HG03039 (cell line): Measurements from ENCODE around the gene CABLES1.

Experiments
- ATAC-seq: cut with Tn5 transposase; IDR thresholded peaks from one replicate; pipeline ENCODE4 v1.9.1; 2021; ENCODE audit warnings: mild to moderate bottlenecking, moderate library complexity; ENCODE audit not compliant: unreplicated experiment

Gene CABLES1

DNA sequence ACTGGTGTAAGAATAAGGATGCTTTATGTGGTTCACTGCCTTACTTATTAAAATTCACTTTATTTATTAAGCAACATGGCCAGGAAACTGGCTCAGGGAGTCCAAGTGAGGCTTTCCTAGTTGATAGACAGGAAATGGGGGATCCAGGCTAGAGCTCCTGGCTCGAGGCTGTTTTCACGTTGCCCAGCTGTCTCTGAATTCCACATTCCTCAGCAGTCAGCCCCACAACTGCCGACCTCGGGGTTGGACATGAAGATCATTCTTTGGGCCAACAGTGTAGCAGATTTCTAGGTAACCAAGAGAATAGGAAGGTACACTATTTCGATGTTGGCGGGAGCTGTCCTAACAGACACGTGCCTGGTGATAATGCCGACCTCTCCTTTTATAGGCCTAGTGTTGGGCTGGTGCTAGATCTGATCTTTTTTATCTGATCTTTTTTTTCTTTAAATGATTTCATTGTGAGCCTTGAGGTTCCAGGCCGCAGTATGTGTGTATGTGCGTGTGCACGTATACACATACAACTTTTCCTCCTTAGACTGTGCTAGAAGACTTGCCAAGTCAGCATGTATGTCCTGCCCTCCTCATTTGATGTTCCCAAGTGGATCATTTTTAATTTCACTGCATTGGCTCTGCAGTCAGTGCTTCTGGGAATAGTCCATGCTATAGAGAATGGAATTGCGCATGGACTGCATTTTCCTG, 103.5 kb downstream of the CABLES1 start:
- ATAC-seq, result no peak

DNA sequence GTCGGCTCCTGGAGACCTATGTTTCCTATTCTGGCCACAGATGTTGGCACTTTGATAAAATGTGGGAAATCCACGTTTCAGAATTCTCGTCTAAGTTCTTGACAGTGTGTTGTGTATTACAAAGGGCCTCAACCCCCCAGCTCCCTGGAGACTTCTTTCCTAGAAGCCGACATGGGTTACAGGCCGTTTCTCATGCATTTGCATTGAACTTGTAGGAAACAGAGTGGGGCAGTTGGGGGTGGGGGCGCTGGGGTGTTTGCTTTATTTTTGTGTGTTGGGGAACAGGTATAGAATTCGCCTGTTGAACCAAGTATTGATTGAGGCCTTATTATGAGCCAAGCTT, 104.0 kb downstream of the CABLES1 start:
- ATAC-seq, result no peak

DNA sequence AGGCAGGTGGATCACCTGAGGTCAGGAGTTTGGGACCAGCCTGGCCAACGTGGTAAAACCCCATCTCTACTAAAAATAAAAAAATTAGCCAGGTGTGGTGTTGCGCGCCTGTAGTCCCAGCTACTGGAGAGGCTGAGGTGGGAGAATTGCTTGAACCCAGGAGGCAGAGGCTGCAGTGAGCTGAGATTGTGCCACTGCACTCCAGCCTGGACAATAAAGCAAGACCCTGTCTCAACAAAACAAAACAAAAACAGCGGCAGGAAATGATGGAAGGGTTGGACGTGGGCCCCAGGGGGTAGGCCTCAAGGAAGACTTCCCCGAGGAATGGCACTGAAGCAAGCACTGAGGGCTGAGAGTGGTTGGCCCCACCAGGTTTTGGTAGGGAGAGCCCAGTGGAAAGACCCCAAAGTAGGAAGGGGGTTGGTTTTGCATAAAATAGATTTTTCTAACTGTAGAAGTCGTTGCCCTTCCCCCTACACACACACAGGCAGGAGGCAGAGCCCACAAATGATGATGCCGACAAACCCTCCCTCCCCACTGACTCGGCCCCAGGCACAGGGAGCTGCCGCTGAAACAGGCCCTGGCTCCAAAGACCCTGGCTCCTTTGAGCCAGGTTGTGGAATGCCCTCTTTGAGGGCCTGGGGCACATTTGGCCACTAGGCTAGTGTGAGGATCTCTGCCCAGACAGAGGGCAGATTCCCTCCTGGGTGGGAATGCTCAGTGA, 104.8 kb downstream of the CABLES1 start:
- no peak for ATAC-seq

DNA sequence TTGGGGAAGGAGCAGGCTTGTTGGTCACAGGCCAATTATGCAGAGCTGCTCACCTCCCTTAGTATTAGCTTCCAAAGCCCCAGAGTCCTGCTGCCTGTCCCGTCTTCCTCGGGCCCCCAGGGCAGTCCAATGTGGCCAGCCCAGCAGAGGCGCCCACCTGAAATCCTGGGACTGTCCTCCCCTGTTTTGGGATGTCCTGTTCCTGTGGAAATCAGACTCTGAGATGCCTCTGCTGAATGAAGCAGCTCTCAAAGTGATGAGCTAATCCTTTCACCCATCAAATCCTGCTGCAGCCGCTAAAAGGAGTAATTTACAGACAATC, 105.3 kb downstream of the CABLES1 start:
- no peak for ATAC-seq

- ATAC-seq, result peak; percentile 75
These were observed 106.7 kb downstream of the CABLES1 start for GRCh38 chr18:23241833-23242496.

DNA sequence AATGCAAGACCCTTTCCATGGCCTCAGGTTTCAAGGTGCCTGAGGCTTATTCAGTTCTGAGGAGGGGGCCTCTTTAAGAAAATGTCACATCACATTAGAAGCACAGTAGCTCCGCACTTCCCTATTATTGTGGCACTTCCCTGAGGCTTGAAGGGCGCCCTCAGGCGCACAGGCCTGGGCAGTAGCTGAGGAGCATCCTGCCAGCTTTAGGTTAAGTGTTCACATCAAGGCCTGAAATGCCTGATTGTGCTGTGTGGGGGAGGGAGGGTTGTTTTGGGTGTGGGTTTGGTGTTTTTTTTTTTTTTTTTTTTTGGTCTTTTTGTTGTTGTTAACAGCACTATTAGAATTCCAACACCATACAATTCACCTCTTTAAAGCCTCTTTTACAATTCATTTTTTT, 107.9 kb downstream of the CABLES1 start:
- ATAC-seq, result no peak

DNA sequence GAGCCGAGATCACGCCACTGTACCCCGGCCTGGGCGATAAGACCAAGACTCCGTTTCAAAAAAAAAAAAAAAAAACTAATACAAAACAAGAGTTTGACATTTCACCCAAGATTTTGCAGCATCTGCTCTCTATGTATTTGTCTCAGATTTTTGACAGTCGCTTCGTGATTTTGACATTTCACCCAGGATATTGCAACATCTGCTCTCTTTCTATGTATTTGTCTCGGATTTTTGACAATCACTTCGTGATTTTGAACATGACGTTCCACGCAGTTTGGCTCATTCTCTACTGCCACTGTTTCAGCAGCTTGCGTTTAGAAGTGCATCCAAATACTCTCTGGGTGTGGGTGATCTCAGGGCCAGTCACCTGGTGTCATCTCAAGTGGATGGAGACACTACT, 108.5 kb downstream of the CABLES1 start:
- ATAC-seq, result no peak

GRCh38 chr18:23244401-23244800, 109.1 kb downstream of the CABLES1 start:
- no peak for ATAC-seq

DNA sequence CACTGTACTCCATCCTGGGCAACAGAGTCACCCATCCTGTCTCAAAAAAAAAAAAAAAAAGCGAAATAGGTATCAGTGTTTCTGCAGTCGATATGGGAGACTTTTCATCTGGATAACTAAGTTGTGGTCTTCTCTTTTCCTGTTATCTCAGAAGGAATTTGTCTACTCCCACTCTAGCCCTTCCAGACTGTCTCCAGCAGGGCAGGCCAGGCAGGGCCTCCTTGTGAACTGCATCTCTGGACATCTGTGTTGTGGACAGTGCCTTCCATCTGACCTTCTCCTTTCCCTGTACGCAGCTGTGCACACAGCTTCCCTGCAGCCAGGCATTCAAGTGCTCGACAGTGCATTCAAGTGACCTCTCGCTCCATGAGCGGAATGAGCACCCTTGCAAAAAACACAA, 110.2 kb downstream of the CABLES1 start:
- no peak for ATAC-seq

- ATAC-seq, result no peak
These were observed 112.0 kb downstream of the CABLES1 start for GRCh38 chr18:23247331-23247730.

DNA sequence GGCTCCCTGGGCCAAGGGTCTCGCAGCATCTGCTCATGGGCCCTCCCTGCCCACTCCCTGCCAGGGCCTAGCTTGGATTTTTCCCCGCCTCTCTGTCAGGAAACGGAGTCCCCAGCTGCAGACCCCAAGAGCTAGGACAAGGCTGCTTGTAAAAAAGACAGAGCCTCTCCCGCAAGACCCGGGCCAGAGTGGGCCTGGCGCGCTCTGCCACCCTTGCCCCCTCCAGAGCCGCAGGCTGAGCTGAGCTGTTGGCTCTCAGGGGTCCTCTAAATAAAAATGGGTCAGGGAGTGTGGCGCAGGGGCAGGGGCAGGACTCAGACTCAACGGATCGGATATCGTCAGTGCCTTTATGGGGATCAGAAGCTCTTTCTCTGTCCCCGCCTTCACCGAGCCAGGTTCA, 112.6 kb downstream of the CABLES1 start:
- no peak for ATAC-seq

GRCh38 chr18:23248826-23249225, 113.5 kb downstream of the CABLES1 start:
- no peak for ATAC-seq

DNA sequence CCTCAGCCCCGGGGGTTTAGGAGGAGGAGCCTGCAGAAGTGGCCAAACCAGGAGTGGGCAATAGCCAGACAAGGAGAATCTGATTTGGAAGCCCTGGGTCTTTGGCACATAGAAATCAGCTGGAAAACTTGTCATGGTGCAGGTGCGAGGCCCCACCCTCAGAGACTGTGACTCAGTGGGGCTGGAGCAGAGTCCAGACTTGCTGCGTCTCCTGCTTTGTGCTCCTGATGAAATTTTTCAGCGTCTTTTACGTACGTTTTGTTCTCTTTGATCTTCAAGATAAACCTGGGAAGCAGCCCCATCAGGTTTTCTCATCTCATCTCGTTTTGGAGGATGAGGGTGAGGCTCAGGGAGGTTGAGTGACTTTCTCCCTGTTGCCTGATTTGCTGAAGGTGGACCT, 114.1 kb downstream of the CABLES1 start:
- no peak for ATAC-seq

DNA sequence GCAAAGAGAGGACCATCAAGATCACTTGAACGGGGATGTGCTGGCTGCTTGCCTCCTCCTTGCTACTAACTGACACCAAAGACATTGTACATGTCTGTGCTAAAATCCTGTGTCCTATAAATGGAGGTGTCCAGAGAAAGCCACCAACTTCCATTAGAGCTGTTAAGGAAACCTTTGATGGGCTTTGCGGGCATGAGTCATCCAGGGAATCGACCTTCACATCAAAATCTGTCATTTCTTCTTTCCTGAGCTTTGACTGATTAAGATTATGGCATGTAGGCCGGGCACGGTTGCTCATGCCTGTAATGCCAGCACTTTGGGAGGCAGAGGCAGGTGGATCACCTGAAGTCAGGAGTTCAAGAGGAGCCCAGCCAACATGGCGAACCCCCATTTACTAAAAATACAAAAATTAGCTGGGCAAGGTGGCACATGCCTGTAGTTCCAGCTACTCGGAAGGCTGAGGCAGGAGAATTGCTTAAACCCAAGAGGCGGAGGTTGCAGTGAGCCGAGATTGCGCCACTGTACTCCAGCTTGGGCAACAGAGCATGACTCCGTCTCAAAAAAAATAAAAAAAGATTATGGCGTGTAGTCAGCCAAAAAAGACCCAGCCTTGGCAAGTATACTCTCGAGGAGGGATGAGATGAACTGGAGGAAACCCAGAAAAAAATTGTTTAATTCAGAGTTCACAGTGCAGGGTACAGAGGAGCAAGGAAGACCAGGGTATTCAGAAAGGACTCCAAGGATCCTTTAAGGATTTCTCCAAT, 115.8 kb downstream of the CABLES1 start:
- no peak for ATAC-seq

DNA sequence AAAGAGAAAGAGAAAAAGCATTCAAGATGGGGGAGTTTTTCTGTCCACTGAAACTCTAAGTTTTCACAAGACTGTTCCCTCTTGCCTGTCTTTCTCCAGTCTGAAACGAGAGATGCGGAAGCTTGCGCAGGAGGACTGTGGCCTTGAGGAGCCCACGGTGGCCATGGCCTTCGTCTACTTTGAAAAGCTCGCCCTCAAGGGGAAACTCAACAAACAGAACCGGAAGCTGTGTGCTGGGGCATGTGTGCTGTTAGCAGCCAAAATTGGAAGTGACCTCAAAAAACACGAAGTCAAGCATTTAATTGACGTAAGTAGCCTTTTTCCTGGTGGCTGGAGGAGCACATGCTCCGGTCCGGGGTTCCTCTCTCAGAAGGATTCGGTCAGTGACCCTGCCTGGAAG, 118.3 kb downstream of the CABLES1 start:
- no peak for ATAC-seq

DNA sequence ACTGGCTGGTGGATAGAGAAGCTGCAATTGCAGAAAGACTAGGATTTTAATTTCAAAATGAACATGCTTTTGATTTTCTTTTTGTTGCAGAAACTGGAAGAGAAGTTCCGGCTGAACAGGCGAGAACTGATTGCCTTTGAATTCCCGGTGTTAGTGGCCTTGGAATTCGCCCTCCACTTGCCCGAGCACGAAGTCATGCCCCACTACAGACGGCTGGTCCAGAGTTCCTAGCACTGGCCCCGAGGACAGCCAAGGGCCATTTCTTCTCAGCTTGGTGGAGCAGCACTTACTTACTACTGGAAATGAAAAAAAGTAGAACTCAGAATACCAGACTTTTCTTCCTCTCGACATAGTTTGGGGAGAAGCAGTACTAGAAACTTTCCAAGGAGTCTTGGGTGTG, 121.9 kb downstream of the CABLES1 start:
- no peak for ATAC-seq

GRCh38 chr18:23257686-23258565, 122.6 kb downstream of the CABLES1 start:
- no peak for ATAC-seq

DNA sequence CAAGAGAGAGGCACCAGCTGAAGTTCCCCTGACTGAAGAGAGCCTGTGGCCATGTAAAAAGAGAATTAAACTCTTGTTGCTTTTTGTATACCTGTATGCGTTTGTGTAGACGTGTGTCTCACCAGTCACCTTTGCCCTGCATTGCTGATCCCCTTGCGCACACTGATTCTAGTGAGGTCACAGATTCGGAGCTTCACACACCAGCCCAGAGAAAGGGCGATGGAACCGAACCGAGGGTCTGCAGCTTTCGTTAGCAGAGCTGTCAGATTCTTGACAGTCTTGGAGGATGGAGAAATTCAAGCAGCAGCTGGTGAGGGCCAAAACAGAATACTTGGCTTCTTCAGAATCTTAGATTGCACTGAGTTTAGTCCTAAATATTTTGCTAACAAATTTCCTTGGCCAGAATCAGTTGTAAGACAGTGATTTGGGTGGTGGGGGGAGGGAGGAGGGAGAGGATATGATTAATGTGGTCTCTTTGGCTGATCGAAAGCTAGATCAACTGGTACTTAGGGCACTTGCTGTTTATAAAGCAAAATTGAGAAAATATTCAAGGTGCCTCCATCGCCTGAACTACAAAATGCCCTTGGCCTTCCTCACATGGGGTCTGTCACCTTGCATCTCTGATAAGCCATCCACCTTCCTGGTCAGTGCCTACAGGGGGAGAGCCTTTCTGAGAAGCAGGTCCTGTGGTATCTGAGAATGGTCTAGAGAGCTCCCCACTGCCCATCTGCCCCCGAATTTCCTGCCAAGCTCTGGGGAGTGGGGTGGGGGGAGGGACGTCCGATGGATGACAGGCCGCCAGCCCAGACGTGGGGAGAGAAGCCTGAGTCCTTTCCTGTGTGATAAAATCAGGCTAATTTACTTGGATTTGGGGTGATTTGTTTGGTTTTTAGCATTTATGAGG, 123.5 kb downstream of the CABLES1 start:
- ATAC-seq, result no peak
